Adrenal gland (tissue), 5 donors: ENCODE measurements around the gene FTL.

Experiments used
- CTCF ChIP-seq, 6 experiments: fragments of 450-650 bp in 4 of 6; fragments of 200-600 bp in 2 of 6; sonication (generic) in 1 of 6; IDR thresholded peaks; 1 replicate in 5 of 6; 2 replicates in 1 of 6; pipeline versions ENCODE4 v1.5.1 to v1.8.0; 2016 to 2021; ENCODE audit warnings: antibody characterized with exemption in 6 of 6, mild to moderate bottlenecking in 2 of 6, moderate library complexity in 1 of 6
- POLR2A ChIP-seq, 2 donors: fragments of 450-650 bp; IDR thresholded peaks; one replicate each; pipeline ENCODE4 v1.6.1; 2017; ENCODE audit warnings: antibody characterized with exemption in 2 of 2, mild to moderate bottlenecking in 2 of 2, moderate library complexity in 1 of 2
- donor health status: DM: no; HTN: no; CAD: no.

GRCh38 chr19:48965040-48965805, at the start of gene FTL:
- TF ChIP-seq POLR2A (IDR thresholded peaks at IDR 0.05) (peak; percentile 100), CTCF (IDR thresholded peaks at IDR 0.05) (no peak)
